Mucosa of rectum (tissue), 2 donors: Measurements from ENCODE around the gene STK16.
A peak's percentile ranks its signal among the peaks of the same experiment; 100 is the strongest.

Experiments
- H3K27ac ChIP-seq, 2 donors: one replicate each; pipeline ENCODE4 v1.7.0; 2013; ENCODE audit warnings: inconsistent platforms in 2 of 2, low read depth in 2 of 2, low read length in 2 of 2
- H3K27me3 ChIP-seq, 2 donors: one replicate each; pipeline ENCODE4 v1.7.0; 2013; ENCODE audit warnings: low read length in 2 of 2; ENCODE audit not compliant: control insufficient read depth in 2 of 2, insufficient read depth in 2 of 2
- H3K36me3 ChIP-seq, 2 donors: one replicate each; pipeline ENCODE4 v1.7.0; 2013; ENCODE audit warnings: low read length in 2 of 2; ENCODE audit not compliant: control insufficient read depth in 2 of 2, insufficient read depth in 2 of 2
- H3K4me1 ChIP-seq, 2 donors: one replicate each; pipeline ENCODE4 v1.7.0; 2013; ENCODE audit warnings: low read length in 2 of 2, mild to moderate bottlenecking in 1 of 2; ENCODE audit not compliant: control insufficient read depth in 2 of 2, insufficient read depth in 2 of 2
- H3K4me3 ChIP-seq, 2 donors: one replicate each; pipeline ENCODE4 v1.7.0; 2013; ENCODE audit warnings: low read length in 2 of 2
- H3K9ac ChIP-seq, 2 donors: one replicate each; pipeline ENCODE4 v1.7.0; 2013; ENCODE audit warnings: low read length in 2 of 2, low read depth in 1 of 2, mild to moderate bottlenecking in 1 of 2
- H3K9me3 ChIP-seq, 2 donors: one replicate each; pipeline ENCODE4 v1.7.0; 2013; ENCODE audit warnings: low read length in 2 of 2; ENCODE audit not compliant: control insufficient read depth in 2 of 2
- donor health status: healthy.
- donor health status: Normal muscosa, but diverticular disease.

Gene STK16

GRCh38 chr2:219206328-219207133 is 38.7 kb upstream of the STK16 start, which contains the start of gene ZFAND2B:
Gene ZFAND2B, plus strand, starts transcription at chr2:219206782. Its CDS starts 206 bp downstream, at chr2:219206988.
- H3K4me3 ChIP-seq = peak within 1 kb of the TSS; percentile 71 to 93
- H3K27me3 ChIP-seq = no peaks in the 10 kb centered on the region
- H3K9me3 ChIP-seq = no peaks in the 10 kb centered on the region
- peak within 1 kb of the TSS; percentile 94 to 98 for H3K27ac ChIP-seq
- H3K36me3 ChIP-seq = peaks cover 18 to 28% of the 10 kb centered on the region in 2 donors
- peak within 1 kb of the TSS; percentile 92 to 98 for H3K9ac ChIP-seq
- peaks cover 16 to 19% of the 10 kb centered on the region in 2 donors for H3K4me1 ChIP-seq

GRCh38 chr2:219207134-219207883 is 38.0 kb upstream of the STK16 start:
- peaks cover 16 to 19% of the 10 kb centered on the region in 2 donors for H3K4me1 ChIP-seq
- H3K27me3 ChIP-seq = no peaks in the 10 kb centered on the region
- peak overlapping the region; percentile 94 to 98 for H3K27ac ChIP-seq
- H3K36me3 ChIP-seq = peaks cover 18 to 28% of the 10 kb centered on the region in 2 donors
- H3K9me3 ChIP-seq = no peaks in the 10 kb centered on the region
- H3K4me3 ChIP-seq = peak overlapping the region; percentile 56 to 79
- H3K9ac ChIP-seq = peak overlapping the region; percentile 38 to 67

DNA sequence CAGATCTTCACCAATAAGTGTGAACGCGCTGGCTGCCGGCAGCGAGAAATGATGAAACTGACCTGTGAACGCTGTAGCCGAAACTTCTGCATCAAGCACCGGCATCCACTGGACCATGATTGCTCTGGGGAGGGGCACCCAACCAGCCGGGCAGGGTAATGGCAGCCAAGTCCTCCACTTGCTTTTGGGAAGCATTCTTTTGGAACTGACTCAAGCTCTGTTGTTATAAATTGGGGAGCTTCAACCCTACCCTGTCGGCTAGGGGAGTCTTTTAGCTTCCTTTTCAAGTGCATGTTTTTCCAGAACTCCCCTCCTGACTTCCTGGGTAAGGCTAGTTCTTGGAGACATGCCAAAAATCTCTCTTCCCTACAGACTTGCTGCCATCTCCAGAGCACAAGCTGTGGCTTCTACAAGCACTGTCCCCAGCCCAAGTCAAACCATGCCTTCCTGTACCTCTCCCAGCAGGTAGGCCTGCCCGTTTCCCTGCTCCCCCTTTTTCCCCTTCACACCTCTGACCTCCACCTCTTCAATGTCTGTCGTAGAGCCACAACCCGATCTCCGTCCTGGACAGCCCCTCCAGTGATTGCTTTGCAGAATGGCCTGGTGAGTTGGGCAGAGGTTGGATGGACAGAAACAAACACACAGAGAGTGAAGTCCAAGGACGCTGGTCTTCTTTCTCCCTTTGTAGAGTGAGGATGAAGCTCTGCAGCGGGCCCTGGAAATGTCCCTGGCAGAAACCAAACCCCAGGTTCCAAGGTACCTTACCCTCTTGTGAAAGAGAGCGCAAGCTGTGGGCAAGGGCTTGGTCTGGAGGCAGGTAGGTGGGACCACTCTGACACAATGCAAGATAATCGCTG is 37.2 kb upstream of the STK16 start:
- Histone ChIP-seq H3K27ac (no peak overlapping the region), H3K27me3 (no peaks in the 10 kb centered on the region), H3K36me3 (peaks cover 23 to 29% of the 10 kb centered on the region in 2 donors), H3K9ac (peak overlapping the region in 1 of 2 donors; percentile 67), H3K4me1 (peaks cover 16 to 19% of the 10 kb centered on the region in 2 donors), H3K9me3 (no peaks in the 10 kb centered on the region), H3K4me3 (peak overlapping the region in 1 of 2 donors; percentile 79)

DNA sequence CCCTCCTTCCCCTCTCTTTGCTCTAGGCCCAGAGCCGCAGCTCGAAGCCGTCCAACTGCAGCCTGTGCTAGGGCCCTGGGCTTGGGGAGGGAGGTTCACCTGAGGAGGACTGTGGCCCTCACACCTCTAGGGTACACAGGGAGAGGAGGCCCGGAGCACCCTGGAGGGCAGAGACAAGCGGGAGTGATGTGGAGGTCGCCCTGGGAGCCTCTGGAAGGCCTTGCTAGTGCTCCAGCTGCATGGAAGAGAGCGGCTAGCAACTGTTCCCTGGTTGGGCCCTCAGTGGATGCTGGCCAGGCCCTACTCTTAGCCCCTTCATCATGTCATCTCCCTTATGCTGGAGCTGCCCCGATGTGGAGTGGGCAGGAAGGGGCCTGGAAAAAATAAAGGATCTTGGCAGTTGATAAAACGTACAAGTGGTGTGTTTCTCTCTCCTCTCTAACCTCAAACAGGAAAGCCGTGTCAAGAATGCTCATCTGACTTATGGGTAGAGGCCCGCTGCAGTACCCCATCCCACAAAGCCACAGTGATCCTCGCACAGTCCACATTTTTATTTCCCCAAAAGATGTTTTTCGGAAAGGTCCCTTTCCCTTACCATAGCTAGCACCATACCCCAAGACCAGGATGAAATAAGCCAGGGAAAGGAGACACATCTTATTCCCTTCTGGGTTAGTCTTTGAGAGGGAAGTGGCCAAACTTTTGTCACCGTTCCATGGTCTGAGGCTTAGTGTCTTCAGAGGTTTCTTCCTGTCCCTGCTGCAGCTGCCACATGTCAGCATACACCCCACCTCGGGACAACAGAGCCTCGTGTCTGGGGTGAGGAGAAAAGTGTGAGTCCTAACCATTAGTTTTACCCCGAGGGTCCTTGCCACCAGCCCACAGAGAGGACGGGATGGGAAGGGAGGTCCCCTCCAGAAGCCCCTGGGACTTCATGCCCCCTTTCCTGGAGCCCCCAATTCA is 35.8 kb upstream of the STK16 start:
- Histone ChIP-seq H3K9me3 (no peaks in the 10 kb centered on the region), H3K27me3 (no peaks in the 10 kb centered on the region), H3K9ac (no peak overlapping the region), H3K4me3 (no peak overlapping the region), H3K4me1 (peaks cover 16 to 19% of the 10 kb centered on the region in 2 donors), H3K36me3 (peaks cover 26 to 32% of the 10 kb centered on the region in 2 donors), H3K27ac (peak overlapping the region in 1 of 2 donors; percentile 23)

DNA sequence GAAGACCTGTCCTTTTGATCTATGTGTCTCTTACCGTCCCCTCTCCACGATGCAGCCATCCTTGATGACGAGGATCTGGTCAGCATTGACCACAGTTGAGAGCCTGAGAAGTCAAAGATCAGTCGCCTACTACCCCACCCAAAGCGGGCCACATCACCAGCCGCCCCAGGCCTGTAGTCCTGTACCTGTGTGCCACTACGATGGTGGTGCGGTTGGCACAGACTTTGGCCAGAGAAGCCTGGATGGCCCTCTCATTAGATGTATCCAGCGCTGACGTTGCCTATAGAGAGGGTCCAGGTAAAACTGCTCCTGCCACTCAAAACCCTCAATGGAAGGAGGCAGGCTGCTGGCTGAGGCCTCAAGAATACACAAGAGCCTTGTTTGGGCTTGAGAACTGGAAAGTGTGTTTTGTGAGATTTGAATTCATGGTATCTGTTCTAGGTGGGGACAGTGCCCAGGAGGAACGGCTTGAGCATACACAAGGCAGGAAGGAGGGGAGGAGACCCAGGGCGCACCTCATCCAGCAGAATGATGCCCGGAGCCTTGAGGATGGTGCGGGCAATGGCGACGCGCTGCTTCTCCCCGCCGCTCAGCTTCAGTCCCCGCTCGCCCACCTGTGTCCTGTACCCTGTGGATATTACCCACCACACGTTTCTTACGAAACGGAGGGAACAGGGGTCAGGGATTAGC is 34.9 kb upstream of the STK16 start:
- no peaks in the 10 kb centered on the region for H3K27me3 ChIP-seq
- peaks cover 30 to 36% of the 10 kb centered on the region in 2 donors for H3K36me3 ChIP-seq
- H3K4me3 ChIP-seq = no peak overlapping the region
- H3K9ac ChIP-seq = no peak overlapping the region
- peaks cover 16 to 19% of the 10 kb centered on the region in 2 donors for H3K4me1 ChIP-seq
- H3K9me3 ChIP-seq = no peaks in the 10 kb centered on the region
- no peak overlapping the region for H3K27ac ChIP-seq

- Histone ChIP-seq H3K9me3 (no peaks in the 10 kb centered on the region), H3K4me1 (peaks cover 14 to 17% of the 10 kb centered on the region in 2 donors), H3K9ac (peak overlapping the region in 1 of 2 donors; percentile 14), H3K27ac (no peak overlapping the region), H3K27me3 (no peaks in the 10 kb centered on the region), H3K4me3 (peak overlapping the region in 1 of 2 donors; percentile 7), H3K36me3 (peaks cover 30 to 36% of the 10 kb centered on the region in 2 donors)
Measured at GRCh38 chr2:219210886-219211362, 34.4 kb upstream of the STK16 start.

DNA sequence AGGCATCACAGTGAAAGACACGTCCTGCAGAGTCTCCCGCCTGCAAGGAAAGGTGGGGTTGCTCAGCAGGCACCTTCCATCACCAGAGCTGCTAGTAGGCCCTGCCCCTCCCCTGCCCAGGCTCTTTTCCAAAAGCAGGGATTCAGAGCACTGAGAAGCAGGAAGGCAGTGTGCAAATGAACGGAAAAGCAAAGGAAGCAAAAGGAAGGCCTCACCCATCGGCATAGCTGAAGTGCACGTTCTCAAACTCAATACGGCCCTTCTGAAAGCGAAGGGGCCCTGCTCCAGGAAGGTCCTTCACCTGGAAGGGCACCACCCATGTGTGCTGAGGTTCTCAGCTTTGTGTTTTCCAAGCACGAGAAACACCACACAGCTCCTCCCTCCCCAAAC is 32.3 kb upstream of the STK16 start:
- Histone ChIP-seq H3K27me3 (no peaks in the 10 kb centered on the region), H3K4me3 (no peak overlapping the region), H3K4me1 (peaks cover 9 to 11% of the 10 kb centered on the region in 2 donors), H3K9me3 (no peaks in the 10 kb centered on the region), H3K9ac (no peak overlapping the region), H3K36me3 (peaks cover 30 to 35% of the 10 kb centered on the region in 2 donors), H3K27ac (no peak overlapping the region)

- Histone ChIP-seq H3K9me3 (no peaks in the 10 kb centered on the region), H3K9ac (no peak overlapping the region), H3K27ac (no peak overlapping the region), H3K4me1 (peaks cover 13 to 14% of the 10 kb centered on the region in 2 donors), H3K27me3 (no peaks in the 10 kb centered on the region), H3K4me3 (no peak overlapping the region), H3K36me3 (peaks cover 24 to 30% of the 10 kb centered on the region in 2 donors)
Measured at GRCh38 chr2:219213486-219214071, 31.7 kb upstream of the STK16 start.
